ENCODE measurements around the gene FETUB. TPM values are rescaled to one million over a fixed set of nuclear protein-coding genes. Genes with fewer than 3 reads are reported as not detected.
"Not testable (repeated sequence)": the region's sequence is repeated elsewhere in the genome, so short reads cannot be mapped to it uniquely, and the experiment has no call there.

Gene FETUB
- total and polyA plus RNA-seq, 2 donors (not counting 3 experiments of a cell fraction or from before 2014, with no cell fraction given) = not detected

DNA sequence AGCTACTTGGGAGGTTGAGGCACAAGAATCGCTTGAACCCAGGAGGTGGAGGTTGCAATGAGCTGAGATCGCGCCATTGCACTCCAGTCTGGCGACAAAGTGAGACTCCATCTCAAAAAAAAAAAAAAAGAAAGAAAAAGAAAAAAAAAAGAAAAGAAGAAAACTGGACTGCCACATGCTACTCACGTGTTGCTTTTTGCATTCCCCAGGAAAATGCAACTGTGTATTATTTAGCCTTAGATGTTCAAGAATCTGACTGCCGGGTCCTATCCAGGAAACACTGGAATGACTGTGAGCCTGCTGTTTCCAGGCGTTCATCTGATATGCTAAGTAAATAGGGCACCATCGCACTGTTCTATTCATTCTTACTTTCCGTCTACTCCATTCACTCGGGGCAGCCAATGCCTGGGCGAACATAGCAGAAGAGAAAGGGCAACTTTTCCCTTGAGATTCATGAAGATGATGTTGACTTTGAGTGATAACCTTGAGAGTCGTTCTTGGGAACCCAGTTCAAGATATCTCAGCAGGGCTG, 47.0 kb downstream of the FETUB start:
- dilution Hi-C loops (cut with MboI; ENCODE audit: extremely low pct_ligation_motif_present, low sequenced_read_pairs) = no loop called here
- Histone ChIP-seq H3K4me1 (ENCODE audit: control insufficient read depth, extremely low read depth, insufficient read depth, low read length) (no peaks in the 10 kb centered on the region), H2AFZ (ENCODE audit: low read depth, low read length) (no peak overlapping the region), H3K4me3 (replicated peaks in 1 of 3; ENCODE audit: insufficient read depth in 1 of 3, low read depth in 1 of 3, low read length in 3 of 3) (no peak overlapping the region), H3K36me3 (ENCODE audit: control insufficient read depth in 2 of 2, extremely low read depth in 1 of 2, insufficient read depth in 2 of 2, low read length in 2 of 2) (no peaks in the 10 kb centered on the region), H3K4me2 (ENCODE audit: insufficient read depth, low read length) (no peak overlapping the region), H3K27ac (ENCODE audit: insufficient read depth, low read depth, low read length) (no peak overlapping the region), H3K27me3 (ENCODE audit: control insufficient read depth in 2 of 2, insufficient read depth in 2 of 2, low read length in 2 of 2) (peaks cover 0 to 3% of the 10 kb centered on the region in 2 experiments), H4K20me1 (replicated peaks; ENCODE audit: control insufficient read depth, extremely low read depth, insufficient read depth, low read length) (no peaks in the 10 kb centered on the region), H3K9me1 (replicated peaks; ENCODE audit: control insufficient read depth, extremely low read depth, insufficient read depth, low read length) (no peaks in the 10 kb centered on the region), H3K9ac (replicated peaks; ENCODE audit: extremely low read depth, insufficient read depth, low read length) (no peak overlapping the region), H3K9me3 (replicated peaks; ENCODE audit: control insufficient read depth, insufficient read depth, low read length) (no peaks in the 10 kb centered on the region), H3K79me2 (ENCODE audit: control insufficient read depth, insufficient read depth, low read length) (no peaks in the 10 kb centered on the region)
- TF ChIP-seq POLR2A (IDR thresholded peaks at IDR 0.05; ENCODE audit: low read depth, low read length) (no peak), POLR2AphosphoS5 (IDR thresholded peaks at IDR 0.05; ENCODE audit: insufficient read depth, low read depth, low read length) (no peak), GATA2 (IDR thresholded peaks at IDR 0.05; ENCODE audit: insufficient read depth, insufficient read length, low read depth, low read length) (no peak), FOS (IDR thresholded peaks at IDR 0.05; ENCODE audit: borderline replicate concordance, insufficient read depth, low read length) (no peak), MYC (IDR thresholded peaks at IDR 0.05; ENCODE audit: low read depth, low read length) (no peak), EZH2 (IDR thresholded peaks at IDR 0.05; ENCODE audit: borderline replicate concordance, low read depth, low read length, severe bottlenecking) (no peak), JUN (IDR thresholded peaks at IDR 0.05; ENCODE audit: borderline replicate concordance, insufficient read depth, insufficient read length, low read depth) (no peak)
- TF ChIP-seq, protein P1, sequence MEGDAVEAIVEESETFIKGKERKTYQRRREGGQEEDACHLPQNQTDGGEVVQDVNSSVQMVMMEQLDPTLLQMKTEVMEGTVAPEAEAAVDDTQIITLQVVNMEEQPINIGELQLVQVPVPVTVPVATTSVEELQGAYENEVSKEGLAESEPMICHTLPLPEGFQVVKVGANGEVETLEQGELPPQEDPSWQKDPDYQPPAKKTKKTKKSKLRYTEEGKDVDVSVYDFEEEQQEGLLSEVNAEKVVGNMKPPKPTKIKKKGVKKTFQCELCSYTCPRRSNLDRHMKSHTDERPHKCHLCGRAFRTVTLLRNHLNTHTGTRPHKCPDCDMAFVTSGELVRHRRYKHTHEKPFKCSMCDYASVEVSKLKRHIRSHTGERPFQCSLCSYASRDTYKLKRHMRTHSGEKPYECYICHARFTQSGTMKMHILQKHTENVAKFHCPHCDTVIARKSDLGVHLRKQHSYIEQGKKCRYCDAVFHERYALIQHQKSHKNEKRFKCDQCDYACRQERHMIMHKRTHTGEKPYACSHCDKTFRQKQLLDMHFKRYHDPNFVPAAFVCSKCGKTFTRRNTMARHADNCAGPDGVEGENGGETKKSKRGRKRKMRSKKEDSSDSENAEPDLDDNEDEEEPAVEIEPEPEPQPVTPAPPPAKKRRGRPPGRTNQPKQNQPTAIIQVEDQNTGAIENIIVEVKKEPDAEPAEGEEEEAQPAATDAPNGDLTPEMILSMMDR (IDR thresholded peaks at IDR 0.05; ENCODE audit: extremely low read depth in 1 of 2, insufficient read depth in 1 of 2, low read depth in 1 of 2, low read length in 2 of 2) = no peak
- TF ChIP-seq, protein P2, sequence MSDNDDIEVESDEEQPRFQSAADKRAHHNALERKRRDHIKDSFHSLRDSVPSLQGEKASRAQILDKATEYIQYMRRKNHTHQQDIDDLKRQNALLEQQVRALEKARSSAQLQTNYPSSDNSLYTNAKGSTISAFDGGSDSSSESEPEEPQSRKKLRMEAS (IDR thresholded peaks at IDR 0.05; ENCODE audit: insufficient read depth, insufficient read length) = no peak
- DNase-seq (ENCODE audit: low read depth, low spot score) (peak; percentile 0), FAIRE-seq (no peak)
- CTCF ChIA-PET = interaction anchor here (1.9 kb wide), 1 partner anchor 16 kb away, joined by 5 read pairs; no protein-coding TSS in a partner anchor
- intact Hi-C loops (cut with micrococcal nuclease) = no loop called here
- no TSS peak for BruUV-seq (replicated peaks)
- POLR2A ChIA-PET = no interaction called here

DNA sequence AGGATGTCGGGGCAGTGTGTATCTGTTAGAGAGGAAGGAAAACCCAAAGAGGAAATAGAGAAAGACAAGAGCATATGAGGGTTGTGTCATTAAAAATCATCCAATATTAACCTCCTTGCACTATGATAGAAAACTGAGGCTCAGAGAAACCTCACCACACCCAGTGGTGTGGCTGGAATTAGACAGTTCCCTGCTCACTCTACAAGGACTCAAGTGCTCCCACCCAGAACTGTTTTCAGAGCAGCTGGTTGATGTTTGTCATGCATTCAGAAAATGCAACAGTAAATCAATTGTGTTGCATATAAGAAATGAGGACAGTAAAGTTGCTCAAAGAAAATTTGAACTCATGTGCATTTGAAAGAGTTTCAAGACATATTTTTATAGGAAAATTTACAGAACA, 50.1 kb downstream of the FETUB start:
- intact Hi-C loops (cut with micrococcal nuclease); H3K4me3 ChIP-seq (replicated peaks in 1 of 3; ENCODE audit: insufficient read depth in 1 of 3, low read depth in 1 of 3, low read length in 3 of 3); DNase-seq (ENCODE audit: low read depth, low spot score); POLR2A ChIA-PET; H3K27ac ChIP-seq (ENCODE audit: insufficient read depth, low read depth, low read length); H3K4me2 ChIP-seq (ENCODE audit: insufficient read depth, low read length); FAIRE-seq; H3K4me1 ChIP-seq (ENCODE audit: control insufficient read depth, extremely low read depth, insufficient read depth, low read length); dilution Hi-C loops (cut with MboI; ENCODE audit: extremely low pct_ligation_motif_present, low sequenced_read_pairs); H3K79me2 ChIP-seq (ENCODE audit: control insufficient read depth, insufficient read depth, low read length); CTCF ChIA-PET; H3K9ac ChIP-seq (replicated peaks; ENCODE audit: extremely low read depth, insufficient read depth, low read length); H4K20me1 ChIP-seq (replicated peaks; ENCODE audit: control insufficient read depth, extremely low read depth, insufficient read depth, low read length); BruUV-seq (replicated peaks); H2AFZ ChIP-seq (ENCODE audit: low read depth, low read length); H3K9me3 ChIP-seq (replicated peaks; ENCODE audit: control insufficient read depth, insufficient read depth, low read length); H3K9me1 ChIP-seq (replicated peaks; ENCODE audit: control insufficient read depth, extremely low read depth, insufficient read depth, low read length); H3K27me3 ChIP-seq (ENCODE audit: control insufficient read depth in 2 of 2, insufficient read depth in 2 of 2, low read length in 2 of 2); H3K36me3 ChIP-seq (ENCODE audit: control insufficient read depth in 2 of 2, extremely low read depth in 1 of 2, insufficient read depth in 2 of 2, low read length in 2 of 2): not testable (repeated sequence)

Measured in endothelial cell of umbilical vein (primary cell).